ENCODE results near the gene CCDC24. TPM values are rescaled to one million over a fixed set of nuclear protein-coding genes. Genes with fewer than 3 reads are reported as not detected.

CCDC24 gene
- total and polyA plus RNA-seq, 4 donors, result 0.92 to 4.2 (median 2.3) TPM

GRCh38 chr1:44019466-44019948 lies 28.1 kb downstream of the CCDC24 start:
- no peak overlapping the region for H3K27ac ChIP-seq (ENCODE audit: low read depth in 1 of 2, low read length in 2 of 2)
- TF ChIP-seq RXRA (IDR thresholded peaks at IDR 0.05) (no peak), FOXA2 (IDR thresholded peaks at IDR 0.05) (no peak), TAF1 (conservative IDR thresholded peaks at IDR 0.05) (no peak), JUND (IDR thresholded peaks at IDR 0.05) (no peak), ATF3 (IDR thresholded peaks at IDR 0.05) (no peak), CTCF (IDR thresholded peaks at IDR 0.05; ENCODE audit: low read depth, low read length, missing input control) (no peak), ZBTB33 (IDR thresholded peaks at IDR 0.05) (no peak), EGR1 (IDR thresholded peaks at IDR 0.05; ENCODE audit: low read depth in 2 of 2) (no peak), HNF4G (IDR thresholded peaks at IDR 0.05) (no peak), HNF4A (conservative IDR thresholded peaks at IDR 0.05) (no peak), MAX (IDR thresholded peaks at IDR 0.05) (no peak), GABPA (IDR thresholded peaks at IDR 0.05 in 1 of 2, conservative IDR thresholded peaks at IDR 0.05 in 1 of 2) (no peak), FOXA1 (IDR thresholded peaks at IDR 0.05) (no peak), NR2F2 (IDR thresholded peaks at IDR 0.05) (no peak), RAD21 (IDR thresholded peaks at IDR 0.05) (no peak), YY1 (IDR thresholded peaks at IDR 0.05) (no peak), REST (IDR thresholded peaks at IDR 0.05) (no peak), SP1 (IDR thresholded peaks at IDR 0.05) (no peak)
- no peaks in the 10 kb centered on the region for H3K27me3 ChIP-seq (ENCODE audit: control insufficient read depth in 4 of 4, insufficient read depth in 4 of 4, low read length in 3 of 4)
- H3K4me1 ChIP-seq (ENCODE audit: control insufficient read depth in 4 of 4, insufficient read depth in 4 of 4, low read length in 3 of 4), result no peaks in the 10 kb centered on the region
- no peak overlapping the region for H3K9ac ChIP-seq (ENCODE audit: low read depth in 1 of 2, low read length in 2 of 2)
- H3K9me3 ChIP-seq (ENCODE audit: control insufficient read depth in 4 of 4, low read length in 3 of 4), result no peaks in the 10 kb centered on the region
- no peak overlapping the region for H3K4me3 ChIP-seq (ENCODE audit: low read depth in 1 of 3, low read length in 3 of 3)
- no peak for DNase-seq (ENCODE audit: low spot score)
- WGBS, result 94% methylated on average over 13 of the region's 13 CpGs
- no peaks in the 10 kb centered on the region for H3K36me3 ChIP-seq (ENCODE audit: control insufficient read depth in 4 of 4, insufficient read depth in 3 of 4, low read depth in 1 of 4, low read length in 3 of 4)
